ENCODE results near the gene ZNF407. TPM values are rescaled to one million over a fixed set of nuclear protein-coding genes. Genes with fewer than 3 reads are reported as not detected.

ZNF407 gene
- total RNA-seq, 1 donor from 2014 or later = 26.7 TPM

- peaks cover 49% of the 10 kb centered on the region for H3K36me3 Mint-ChIP-seq (ENCODE audit: low read depth)
- no peak for ATAC-seq (ENCODE audit: low read depth)
Observed at GRCh38 chr18:74631212-74631611, 33.5 kb downstream of the ZNF407 start.

GRCh38 chr18:74631623-74632350, 34.1 kb downstream of the ZNF407 start:
- no peak for ATAC-seq (ENCODE audit: low read depth)
- H3K9me3 Mint-ChIP-seq = no peaks in the 10 kb centered on the region
- H3K4me1 Mint-ChIP-seq = peaks cover 5% of the 10 kb centered on the region

More at GRCh38 chr18:74631212-74631611, 33.5 kb downstream of the ZNF407 start:
- no peaks in the 10 kb centered on the region for H3K9me3 Mint-ChIP-seq
- DNase-seq = no peak
- intact Hi-C loops (cut with micrococcal nuclease) = no loop called here
- TF ChIP-seq CTCF (IDR thresholded peaks at IDR 0.05) = no peak
- H3K4me1 Mint-ChIP-seq = peaks cover 5% of the 10 kb centered on the region
- H3K4me3 Mint-ChIP-seq = no peak overlapping the region
- H3K27ac Mint-ChIP-seq = no peak overlapping the region
- CTCF ChIA-PET = no interaction called here
- no peaks in the 10 kb centered on the region for H3K27me3 Mint-ChIP-seq
- POLR2A ChIA-PET = no interaction called here

DNA sequence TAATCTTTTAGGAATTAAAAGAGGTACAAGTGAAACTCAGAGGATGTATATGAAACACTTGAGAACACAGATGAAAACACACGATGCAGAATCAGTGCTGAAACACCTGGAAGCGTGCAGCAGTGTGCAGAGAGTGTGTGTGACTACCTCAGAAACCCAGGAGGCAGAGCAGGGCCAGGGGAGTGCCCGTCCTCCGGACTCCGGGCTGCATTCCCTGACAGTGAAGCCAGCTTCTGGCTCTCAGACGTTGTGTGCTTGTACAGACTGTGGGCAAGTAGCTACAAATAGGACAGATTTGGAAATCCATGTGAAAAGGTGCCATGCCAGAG, 34.6 kb downstream of the ZNF407 start:
- H3K9me3 Mint-ChIP-seq = no peaks in the 10 kb centered on the region
- DNase-seq (no peak), ATAC-seq (ENCODE audit: low read depth) (no peak)
- peaks cover 49% of the 10 kb centered on the region for H3K36me3 Mint-ChIP-seq (ENCODE audit: low read depth)
- peaks cover 3% of the 10 kb centered on the region for H3K4me1 Mint-ChIP-seq
- ChIA-PET POLR2A (no interaction called here), CTCF (no interaction called here)
- no peaks in the 10 kb centered on the region for H3K27me3 Mint-ChIP-seq
- no peak overlapping the region for H3K27ac Mint-ChIP-seq
- no peak for TF ChIP-seq CTCF (IDR thresholded peaks at IDR 0.05)
- H3K4me3 Mint-ChIP-seq = no peak overlapping the region
- intact Hi-C loops (cut with micrococcal nuclease) = no loop called here

More at GRCh38 chr18:74631623-74632350, 34.1 kb downstream of the ZNF407 start:
- ChIA-PET POLR2A (no interaction called here), CTCF (no interaction called here)
- intact Hi-C loops (cut with micrococcal nuclease) = no loop called here
- H3K27me3 Mint-ChIP-seq = no peaks in the 10 kb centered on the region
- no peak overlapping the region for H3K27ac Mint-ChIP-seq
- no peak for TF ChIP-seq CTCF (IDR thresholded peaks at IDR 0.05)
- no peak overlapping the region for H3K4me3 Mint-ChIP-seq
- no peak for DNase-seq
- H3K36me3 Mint-ChIP-seq (ENCODE audit: low read depth) = peaks cover 49% of the 10 kb centered on the region

- no peak overlapping the region for H3K27ac Mint-ChIP-seq
- CTCF ChIA-PET = no interaction called here
- POLR2A ChIA-PET = no interaction called here
- no peak for ATAC-seq (ENCODE audit: low read depth)
- DNase-seq = no peak
- no peak overlapping the region for H3K4me3 Mint-ChIP-seq
- H3K9me3 Mint-ChIP-seq = no peaks in the 10 kb centered on the region
- no peaks in the 10 kb centered on the region for H3K27me3 Mint-ChIP-seq
- no peak for TF ChIP-seq CTCF (IDR thresholded peaks at IDR 0.05)
- no peaks in the 10 kb centered on the region for H3K4me1 Mint-ChIP-seq
- intact Hi-C loops (cut with micrococcal nuclease) = no loop called here
- peaks cover 49% of the 10 kb centered on the region for H3K36me3 Mint-ChIP-seq (ENCODE audit: low read depth)
Observed at GRCh38 chr18:74632856-74633255, 35.2 kb downstream of the ZNF407 start.

DNA sequence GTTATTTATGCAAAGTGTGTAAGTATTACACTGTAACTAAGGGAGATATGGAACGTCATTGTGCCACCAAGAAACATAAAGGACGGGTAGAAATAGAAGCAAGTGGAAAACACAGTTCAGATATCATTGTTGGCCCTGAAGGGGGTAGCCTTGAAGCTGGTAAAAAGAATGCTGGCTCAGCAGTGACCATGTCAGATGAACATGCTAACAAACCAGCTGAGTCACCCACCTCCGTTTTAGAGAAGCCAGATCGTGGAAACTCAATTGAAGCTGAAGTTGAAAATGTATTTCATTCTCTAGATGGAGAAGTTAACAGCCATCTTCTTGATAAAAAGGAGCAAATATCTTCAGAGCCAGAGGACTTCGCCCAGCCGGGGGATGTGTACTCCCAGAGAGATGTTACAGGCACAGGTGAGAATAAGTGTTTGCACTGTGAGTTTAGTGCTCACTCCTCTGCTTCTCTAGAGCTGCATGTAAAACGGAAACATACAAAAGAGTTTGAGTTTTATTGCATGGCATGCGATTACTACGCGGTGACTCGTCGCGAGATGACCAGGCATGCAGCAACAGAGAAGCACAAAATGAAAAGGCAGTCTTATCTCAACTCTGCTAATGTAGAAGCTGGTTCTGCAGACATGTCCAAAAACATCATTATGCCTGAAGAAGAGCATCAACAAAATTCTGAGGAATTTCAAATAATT, 36.1 kb downstream of the ZNF407 start:
- ATAC-seq (ENCODE audit: low read depth) (no peak), DNase-seq (no peak)
- POLR2A ChIA-PET = no interaction called here
- Mint-ChIP-seq H3K4me1 (no peaks in the 10 kb centered on the region), H3K9me3 (no peaks in the 10 kb centered on the region), H3K27ac (no peak overlapping the region), H3K36me3 (ENCODE audit: low read depth) (peaks cover 50% of the 10 kb centered on the region), H3K4me3 (no peak overlapping the region), H3K27me3 (no peaks in the 10 kb centered on the region)
- CTCF ChIA-PET = no interaction called here
- intact Hi-C loops (cut with micrococcal nuclease) = no loop called here
- TF ChIP-seq CTCF (IDR thresholded peaks at IDR 0.05) = no peak
